OCI-LY7 (cell line): ENCODE data around the gene CXCL8.

Experiments used
- EZH2phosphoT487 ChIP-seq: fragments of 200-600 bp; sonication (generic); IDR thresholded peaks from 2 replicates; pipeline ENCODE4 v1.6.1; 2018; ENCODE audit warnings: low read depth, borderline replicate concordance, mild to moderate bottlenecking, mixed run types, antibody characterized with exemption, low read length, moderate library complexity, mixed read lengths
- TF ChIP-seq, protein P1 (sequence below): fragments of 200-600 bp; sonication (generic); conservative IDR thresholded peaks from 2 replicates; pipeline ENCODE4 v1.5.1; 2014; ENCODE audit warnings: mild to moderate bottlenecking, antibody characterized with exemption, low read length, moderate library complexity, mixed read lengths

DNA sequence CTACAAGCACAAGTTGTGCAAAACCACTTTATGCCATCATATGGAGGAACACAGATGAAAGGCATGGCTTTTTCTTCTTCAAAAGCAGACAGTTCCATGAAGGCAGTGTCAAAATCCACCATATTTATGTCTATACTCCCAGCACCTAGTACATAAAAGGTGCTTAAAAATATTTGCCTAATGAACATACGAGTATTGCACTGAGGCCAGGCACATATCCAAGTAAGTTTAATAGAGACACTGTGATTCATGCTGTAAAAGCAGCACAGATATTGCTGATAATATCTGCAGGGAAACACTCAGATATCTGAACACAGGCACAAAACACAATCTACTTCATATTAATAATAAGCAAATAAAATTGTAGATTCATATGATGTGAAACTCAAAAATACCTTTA, 48.1 kb upstream of the CXCL8 start:
- TF ChIP-seq, protein P1, sequence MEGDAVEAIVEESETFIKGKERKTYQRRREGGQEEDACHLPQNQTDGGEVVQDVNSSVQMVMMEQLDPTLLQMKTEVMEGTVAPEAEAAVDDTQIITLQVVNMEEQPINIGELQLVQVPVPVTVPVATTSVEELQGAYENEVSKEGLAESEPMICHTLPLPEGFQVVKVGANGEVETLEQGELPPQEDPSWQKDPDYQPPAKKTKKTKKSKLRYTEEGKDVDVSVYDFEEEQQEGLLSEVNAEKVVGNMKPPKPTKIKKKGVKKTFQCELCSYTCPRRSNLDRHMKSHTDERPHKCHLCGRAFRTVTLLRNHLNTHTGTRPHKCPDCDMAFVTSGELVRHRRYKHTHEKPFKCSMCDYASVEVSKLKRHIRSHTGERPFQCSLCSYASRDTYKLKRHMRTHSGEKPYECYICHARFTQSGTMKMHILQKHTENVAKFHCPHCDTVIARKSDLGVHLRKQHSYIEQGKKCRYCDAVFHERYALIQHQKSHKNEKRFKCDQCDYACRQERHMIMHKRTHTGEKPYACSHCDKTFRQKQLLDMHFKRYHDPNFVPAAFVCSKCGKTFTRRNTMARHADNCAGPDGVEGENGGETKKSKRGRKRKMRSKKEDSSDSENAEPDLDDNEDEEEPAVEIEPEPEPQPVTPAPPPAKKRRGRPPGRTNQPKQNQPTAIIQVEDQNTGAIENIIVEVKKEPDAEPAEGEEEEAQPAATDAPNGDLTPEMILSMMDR, result no peak
- TF ChIP-seq EZH2phosphoT487, result no peak
